ENCODE results near the gene QSOX2.
"Not testable (repeated sequence)": the region's sequence is repeated elsewhere in the genome, so short reads cannot be mapped to it uniquely, and the experiment has no call there.

QSOX2 gene

GRCh38 chr9:136282272-136282861, 36.8 kb upstream of the QSOX2 start:
- no peak for DNase-seq (ENCODE audit: low read depth, low spot score)

DNA sequence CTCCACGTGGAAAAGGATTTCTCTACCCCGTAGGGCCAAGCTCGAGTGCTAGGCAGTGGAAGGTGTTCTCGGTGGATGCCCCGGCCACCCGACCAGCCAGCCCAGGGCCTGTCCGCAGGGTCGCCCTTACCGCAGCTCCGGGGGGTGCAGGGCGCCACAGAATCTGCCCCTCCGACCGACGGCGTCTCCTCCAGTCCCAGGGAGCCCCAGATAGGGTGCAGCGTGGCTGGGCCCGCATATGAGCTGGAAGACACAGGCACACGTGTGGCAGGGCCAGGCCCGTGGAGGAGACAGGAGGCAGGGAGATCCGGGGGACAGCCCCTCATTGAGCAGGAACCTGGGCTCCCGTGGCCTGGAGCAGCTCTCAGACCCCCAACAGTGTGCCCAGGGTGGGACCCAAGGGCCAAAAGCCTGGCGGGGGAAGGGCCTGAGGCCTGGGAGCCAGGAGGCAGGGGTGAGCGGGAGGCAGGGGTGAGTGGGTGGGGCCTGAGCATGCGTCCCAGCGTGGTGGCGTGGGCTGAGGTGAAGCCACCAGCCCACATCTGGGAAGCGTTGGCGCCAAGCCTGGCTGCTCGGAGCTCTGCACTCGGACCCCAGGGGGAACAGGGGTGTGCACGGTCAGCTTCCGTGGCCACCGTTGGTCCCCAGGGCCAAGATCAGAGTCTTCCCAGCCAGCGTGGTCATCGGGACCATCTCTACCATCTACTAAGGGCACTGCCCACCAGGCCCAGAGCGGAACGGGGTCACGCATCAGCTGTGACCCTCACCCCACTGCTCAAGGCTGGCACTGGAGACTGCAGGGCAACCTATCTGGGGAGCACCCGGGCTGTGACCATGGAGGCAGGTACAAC, 36.0 kb upstream of the QSOX2 start:
- no peak for DNase-seq (ENCODE audit: low read depth, low spot score)

DNA sequence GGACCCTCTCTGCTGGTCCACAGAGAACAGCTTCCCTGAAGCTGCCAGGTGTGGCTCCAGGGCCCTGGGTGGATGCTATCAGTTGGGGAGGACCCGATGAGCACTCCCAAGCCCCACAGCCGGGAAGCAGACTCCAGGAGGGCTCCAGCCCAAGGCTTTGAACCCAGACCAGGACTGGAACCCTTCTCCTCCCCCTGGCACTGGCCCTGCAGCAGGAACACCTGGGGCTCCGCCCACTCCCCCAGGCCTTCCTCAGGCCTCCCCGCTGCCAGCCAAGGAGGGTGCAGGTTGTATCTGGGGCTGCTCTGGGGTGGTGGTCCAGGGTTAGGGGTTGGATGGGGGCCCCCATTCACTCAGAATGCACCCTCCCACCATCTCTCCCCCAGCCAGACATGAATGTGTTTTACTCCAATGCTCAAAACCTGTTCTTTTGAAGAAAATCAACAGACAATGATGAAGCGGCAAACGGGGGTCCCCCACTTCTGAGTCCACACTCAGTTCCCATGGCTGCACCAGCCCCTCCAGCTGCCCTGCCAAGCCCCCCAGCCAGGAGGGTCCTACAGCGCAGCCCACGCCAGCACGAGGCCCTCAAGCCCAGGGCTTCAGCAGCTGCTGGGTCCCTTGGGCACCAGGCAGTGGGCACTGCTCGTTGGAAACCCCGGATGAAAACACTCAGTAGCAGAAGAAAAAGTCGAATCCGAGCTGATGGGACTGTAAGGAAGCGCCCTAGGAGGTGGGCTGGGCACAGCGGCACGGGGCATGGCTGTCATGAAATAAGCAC, 35.1 kb upstream of the QSOX2 start:
- no peak for DNase-seq (ENCODE audit: low read depth, low spot score)

GRCh38 chr9:136279471-136279870, 33.9 kb upstream of the QSOX2 start:
- no peak for DNase-seq (ENCODE audit: low read depth, low spot score)

GRCh38 chr9:136278894-136279293, 33.3 kb upstream of the QSOX2 start:
- DNase-seq (ENCODE audit: low read depth, low spot score), result no peak

DNA sequence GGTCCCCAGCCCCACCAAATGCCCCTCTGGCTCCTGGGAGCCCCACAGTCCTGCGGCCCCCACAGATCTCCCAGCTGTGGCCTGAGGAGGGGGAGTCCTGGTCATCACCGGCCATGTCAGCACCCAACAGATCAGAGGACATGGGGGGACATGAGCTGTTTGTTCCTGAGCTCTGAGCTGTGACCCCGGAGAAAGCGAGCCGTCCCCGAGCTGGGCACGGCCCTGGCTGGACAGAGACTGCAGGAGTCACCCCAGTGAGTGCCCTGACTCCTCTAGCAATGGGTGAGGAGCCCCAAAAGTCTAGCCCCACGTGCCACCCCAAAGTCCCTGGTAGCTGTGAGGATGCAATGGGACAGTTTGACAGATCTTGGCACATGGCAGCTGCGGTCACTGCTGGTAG, 32.6 kb upstream of the QSOX2 start:
- DNase-seq (ENCODE audit: low read depth, low spot score), result no peak

DNA sequence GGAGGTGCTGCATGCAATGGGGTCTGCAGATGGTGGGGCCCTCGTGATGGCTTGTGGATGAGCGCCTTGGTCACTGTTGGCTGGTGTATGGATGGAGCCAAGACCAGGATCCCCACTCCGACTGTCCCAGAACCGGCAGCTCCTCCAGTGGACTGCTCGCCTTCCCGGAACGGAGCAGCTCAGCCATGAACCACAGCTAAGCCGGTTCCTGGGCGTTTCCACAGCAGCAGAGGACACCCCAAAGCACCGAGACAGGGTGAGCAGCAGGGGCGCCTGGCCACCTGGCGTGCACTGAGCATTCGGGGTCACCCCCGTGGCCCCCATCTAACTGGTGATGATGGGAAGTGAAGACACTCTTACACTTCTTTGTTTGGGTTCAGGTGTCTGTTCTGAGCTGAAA, 32.1 kb upstream of the QSOX2 start:
- no peak for DNase-seq (ENCODE audit: low read depth, low spot score)

GRCh38 chr9:136276716-136277115, 31.1 kb upstream of the QSOX2 start:
- no peak for DNase-seq (ENCODE audit: low read depth, low spot score)

DNA sequence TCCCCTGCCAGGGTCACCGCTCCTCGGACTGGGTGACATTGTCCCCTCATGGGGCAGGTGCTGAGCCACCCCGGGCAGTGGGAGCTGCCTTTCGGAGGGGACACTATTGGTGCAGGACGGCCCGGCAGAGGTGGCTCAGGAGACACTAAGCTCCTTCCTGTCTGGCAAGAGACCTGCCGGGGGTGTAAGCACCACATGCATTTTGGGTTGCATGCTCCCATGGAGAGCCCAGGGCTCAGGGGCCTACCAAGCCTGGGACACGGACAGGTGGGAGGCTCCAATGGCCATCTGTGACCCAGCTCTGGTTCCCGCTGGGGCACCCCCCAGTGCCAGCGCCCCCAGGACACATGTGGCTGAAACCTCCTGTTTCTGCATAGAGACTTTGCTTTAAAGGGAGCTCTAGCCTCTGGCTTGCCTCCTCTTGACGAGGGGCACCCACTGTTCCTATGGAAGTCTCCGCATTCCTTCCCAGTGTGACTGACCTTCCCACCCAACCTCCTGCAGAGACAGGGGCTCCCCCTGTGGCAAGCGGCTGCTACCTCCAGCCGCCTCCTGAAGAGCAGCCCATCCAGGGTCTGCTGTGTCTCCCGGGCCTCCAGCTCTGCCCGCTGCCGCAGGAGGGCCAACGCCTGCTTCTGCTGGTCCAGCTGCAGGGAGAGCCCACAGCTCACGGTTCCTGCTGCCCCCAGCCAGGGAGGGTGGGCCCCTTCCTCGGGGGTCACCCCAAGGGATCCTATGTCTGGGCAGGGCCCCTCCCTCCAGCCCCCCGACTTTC, 30.2 kb upstream of the QSOX2 start:
- no peak for DNase-seq (ENCODE audit: low read depth, low spot score)

DNA sequence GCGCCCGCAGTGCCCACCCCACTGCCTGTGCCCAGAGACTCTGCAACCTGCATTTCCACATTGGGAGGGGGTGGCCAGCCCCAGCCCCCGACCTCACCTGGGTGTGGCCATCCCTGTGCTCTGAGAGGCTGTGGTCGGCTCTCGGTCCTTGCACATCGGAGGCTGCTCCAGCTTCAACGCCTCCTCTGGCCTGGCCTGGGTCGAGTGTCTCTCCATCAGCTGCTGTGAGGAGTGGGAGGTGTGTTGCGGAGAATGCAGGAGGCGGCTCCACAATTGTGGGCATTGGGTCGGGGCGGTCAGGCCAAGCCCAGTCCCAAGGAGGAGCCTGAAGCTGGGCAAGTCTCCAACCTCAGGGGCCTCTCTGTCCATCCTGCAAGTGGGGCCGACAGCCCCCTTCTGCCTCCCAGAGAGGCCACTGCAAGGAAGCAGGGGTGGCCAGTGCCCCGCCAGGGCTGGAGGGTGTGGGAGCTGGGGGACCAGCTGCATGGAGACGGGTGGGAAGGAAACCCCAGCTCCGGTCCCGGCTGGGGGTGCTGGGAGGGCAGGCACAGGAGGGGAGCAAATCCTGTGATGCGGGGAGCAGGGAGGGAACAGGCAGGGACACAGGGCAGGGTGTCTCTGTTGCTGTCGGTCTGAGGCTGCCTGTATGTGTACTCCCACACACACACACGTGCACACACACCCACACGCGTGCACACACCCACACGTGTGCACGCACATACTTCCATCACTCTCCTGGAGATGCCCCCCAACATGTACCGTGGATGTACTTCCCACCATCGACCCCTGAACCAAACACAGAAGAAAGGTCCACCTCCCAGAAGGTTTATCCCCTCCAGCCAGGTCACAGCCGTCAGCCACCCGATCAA, 29.4 kb upstream of the QSOX2 start:
- DNase-seq (ENCODE audit: low read depth, low spot score), result no peak

DNA sequence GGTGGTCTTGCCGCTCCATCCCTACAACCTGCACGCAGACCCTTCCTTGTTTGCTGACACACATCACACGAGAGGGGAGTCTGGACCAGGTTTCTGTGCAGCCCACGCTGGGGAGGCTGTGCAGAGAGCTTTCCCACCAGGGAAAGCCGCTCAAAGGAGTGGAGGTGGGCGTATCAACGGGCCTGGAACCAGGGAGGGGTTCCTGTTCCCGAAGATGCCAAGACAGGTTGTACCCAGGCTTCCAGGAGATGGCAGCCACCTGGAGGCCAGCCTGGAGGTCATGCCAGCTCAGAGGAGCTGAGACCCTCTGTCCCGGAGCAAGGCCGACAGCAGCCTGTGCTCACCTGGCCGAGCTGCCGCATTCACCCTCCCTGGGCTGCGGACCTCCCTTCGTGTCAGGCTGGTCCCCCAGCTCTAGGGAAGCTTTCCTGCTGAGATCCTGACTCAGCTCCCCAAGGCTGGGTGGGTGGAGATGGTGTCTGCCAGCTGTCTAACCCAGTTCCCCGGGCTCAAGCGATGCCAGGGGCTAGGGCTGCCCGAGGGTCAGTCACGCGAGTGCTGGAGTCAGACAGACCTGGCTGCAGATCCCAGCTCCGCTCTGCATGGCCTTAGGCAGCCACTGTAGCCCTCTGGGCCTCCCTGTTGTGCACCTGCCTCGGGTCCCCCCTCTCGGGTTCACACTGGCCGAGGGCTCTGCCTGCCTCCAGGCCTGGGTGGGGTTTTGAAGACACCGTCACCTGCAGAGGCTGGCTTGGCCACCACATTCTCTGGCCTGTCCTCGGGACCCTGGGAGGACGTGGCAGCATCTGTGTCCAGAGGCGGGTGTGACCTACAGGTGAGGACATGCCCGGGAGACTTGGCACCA, 28.5 kb upstream of the QSOX2 start:
- DNase-seq (ENCODE audit: low read depth, low spot score), result no peak

DNA sequence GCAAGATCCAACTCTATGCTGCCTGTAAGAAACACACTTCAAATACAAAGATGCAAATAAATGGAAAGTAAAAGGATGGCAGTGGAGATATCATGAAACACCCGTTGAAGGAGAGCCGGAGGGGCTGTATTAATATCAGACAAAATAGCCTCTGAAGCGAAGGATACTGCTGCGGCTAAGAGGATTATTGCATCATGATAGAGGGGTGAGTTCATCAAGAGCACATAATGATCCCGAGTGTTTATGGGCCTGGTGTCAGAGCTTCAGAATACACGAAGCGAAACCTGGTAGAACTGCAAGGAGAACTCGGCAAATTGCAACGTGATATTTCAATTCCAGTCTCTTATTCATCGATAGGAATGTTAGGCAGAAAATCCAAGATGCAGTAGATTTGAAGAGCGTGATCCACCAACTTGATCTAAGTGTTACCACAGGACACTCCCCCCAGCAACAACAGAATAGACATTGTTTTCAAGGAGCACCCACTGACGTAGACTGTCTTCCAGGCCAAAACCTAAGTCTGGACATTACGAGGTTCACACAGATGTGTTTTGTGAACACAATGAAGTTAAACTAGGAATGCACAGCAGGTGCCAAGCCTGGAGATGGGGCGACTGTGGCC, 27.7 kb upstream of the QSOX2 start:
- DNase-seq (ENCODE audit: low read depth, low spot score), result no peak

GRCh38 chr9:136270173-136270705, 24.6 kb upstream of the QSOX2 start:
- no peak for DNase-seq (ENCODE audit: low read depth, low spot score)

DNA sequence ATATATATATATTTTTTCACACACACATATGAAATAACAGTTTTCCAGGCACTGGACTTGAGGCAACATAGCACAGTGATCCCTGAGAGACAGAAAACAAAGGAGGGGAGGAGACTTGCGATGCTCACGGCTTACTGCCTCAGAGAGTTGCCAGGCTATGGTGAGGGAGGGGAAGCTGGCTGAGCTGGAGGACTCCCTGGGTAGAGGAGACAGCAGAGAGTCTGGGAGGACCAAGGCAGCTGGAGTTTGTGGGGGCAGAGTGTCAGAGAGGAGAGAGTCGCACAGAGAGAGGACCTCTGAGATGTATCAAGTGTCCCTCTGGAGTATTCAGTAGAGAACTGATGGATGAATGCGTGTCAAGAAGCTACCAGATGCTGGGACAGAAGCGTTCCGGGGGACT, 23.1 kb upstream of the QSOX2 start:
- no peak for DNase-seq (ENCODE audit: low read depth, low spot score)

DNA sequence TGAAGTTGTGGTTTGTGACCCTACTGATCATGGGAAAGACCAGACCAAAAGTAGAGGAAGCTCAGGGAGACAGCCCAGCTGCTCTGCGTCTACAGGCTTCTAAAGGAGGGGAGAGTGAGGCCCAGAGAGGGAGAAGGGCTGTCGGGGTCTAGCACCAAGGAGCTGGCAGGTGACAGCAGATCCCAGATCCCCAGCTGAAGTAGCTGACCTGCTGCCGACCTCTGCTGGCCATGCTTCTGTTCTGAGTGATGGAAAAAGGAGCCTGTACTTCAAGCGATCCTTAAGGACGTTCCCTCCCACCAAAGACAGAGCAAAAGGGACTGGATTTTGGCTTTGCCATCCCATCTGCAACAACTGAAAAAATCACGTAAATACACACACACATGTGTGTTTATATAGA, 22.7 kb upstream of the QSOX2 start:
- DNase-seq (ENCODE audit: low read depth, low spot score), result no peak

- no peak for DNase-seq (ENCODE audit: low read depth, low spot score)
Measured at GRCh38 chr9:136267261-136268111, 21.9 kb upstream of the QSOX2 start.

DNA sequence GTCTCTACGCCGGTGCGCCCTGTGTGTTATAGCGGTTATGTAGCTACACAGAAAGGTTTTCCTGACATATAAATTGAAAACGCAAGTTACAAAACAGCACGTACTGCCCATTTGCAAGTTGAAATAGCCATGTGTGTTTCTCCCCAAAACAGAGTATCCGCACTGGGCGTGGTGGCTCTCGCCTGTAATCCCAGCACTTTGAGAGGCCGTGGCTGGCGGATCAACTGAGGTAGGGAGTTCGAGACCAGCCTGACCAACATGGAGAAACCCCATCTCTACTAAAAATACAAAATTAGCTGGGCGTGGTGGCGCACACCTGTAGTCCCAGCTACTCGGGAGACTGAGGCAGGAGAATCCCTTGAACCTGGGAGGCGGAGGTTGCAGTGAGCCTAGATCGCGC, 21.0 kb upstream of the QSOX2 start:
- not testable (repeated sequence) for DNase-seq (ENCODE audit: low read depth, low spot score)

Data from smooth muscle cell of the brain vasculature (primary cell).